ENCODE results near the gene TNPO3.

DNA sequence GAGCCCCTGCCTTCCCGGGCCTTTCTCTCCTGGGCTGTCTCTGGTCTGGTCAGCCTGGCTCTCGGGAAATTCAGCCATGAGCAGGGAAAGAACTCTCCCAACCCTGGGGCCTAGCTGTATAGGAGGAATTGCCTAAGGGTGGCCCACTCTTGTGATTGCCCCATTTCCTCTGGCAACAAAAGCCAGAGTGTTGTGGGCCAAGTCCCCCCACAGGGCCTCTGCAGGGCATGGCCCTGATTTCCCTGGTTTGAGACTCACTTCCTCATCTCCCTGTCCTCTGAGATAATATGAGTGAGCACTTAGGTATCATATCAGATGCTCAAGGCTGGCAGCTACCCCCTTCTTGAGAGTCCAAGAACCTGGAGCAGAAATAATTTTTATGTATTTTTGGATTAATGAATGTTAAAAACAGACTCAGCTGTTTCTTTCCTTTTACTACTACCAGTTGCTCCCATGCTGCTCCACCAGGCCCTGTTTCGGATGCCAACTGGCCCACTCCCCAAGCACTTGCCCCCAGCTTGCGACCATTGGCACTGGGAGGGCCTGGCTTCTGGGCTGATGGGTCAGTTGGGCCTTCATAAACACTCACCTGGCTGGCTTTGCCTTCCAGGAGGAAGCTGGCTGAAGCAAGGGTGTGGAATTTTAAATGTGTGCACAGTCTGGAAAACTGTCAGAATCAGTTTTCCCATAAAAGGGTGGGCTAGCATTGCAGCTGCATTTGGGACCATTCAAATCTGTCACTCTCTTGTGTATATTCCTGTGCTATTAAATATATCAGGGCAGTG, 105.7 kb downstream of the TNPO3 start:
- no peak for TF ChIP-seq POLR2AphosphoS5 (IDR thresholded peaks at IDR 0.05; ENCODE audit: borderline replicate concordance, low read depth, low read length)
- no peak for TF ChIP-seq EZH2 (IDR thresholded peaks at IDR 0.05)
